Cardiac septum (tissue), 1 donor: ENCODE results near the gene TFAP2C. TPM values are rescaled to one million over a fixed set of nuclear protein-coding genes. Genes with fewer than 3 reads are reported as not detected.
"Not testable (repeated sequence)": the region's sequence is repeated elsewhere in the genome, so short reads cannot be mapped to it uniquely, and the experiment has no call there.

Experiments used
- DNase-seq: peaks from one replicate; pipeline ENCODE4 v3.0.0-alpha.2; 2020; ENCODE audit warnings: low spot score
- intact Hi-C: fragments of 100-400 bp; cut with DNase I; formaldehyde crosslinking; loops from one replicate; pipeline ENCODE4 v1.14.0; 2022
- total RNA-seq: library from RNA; stranded (reverse); fragmentation: NEBNext Ultra II Directional; extraction: Animal tissue kit (Norgen Biotek cat#: 25700); gene quantifications from one replicate; pipeline ENCODE4 v1.2.1, GENCODE V29; 2021
- donor health status: DM: no; HTN: no; CAD: no.

The TFAP2C gene
- total RNA-seq, 1 donor from 2014 or later = 0.22 TPM

DNA sequence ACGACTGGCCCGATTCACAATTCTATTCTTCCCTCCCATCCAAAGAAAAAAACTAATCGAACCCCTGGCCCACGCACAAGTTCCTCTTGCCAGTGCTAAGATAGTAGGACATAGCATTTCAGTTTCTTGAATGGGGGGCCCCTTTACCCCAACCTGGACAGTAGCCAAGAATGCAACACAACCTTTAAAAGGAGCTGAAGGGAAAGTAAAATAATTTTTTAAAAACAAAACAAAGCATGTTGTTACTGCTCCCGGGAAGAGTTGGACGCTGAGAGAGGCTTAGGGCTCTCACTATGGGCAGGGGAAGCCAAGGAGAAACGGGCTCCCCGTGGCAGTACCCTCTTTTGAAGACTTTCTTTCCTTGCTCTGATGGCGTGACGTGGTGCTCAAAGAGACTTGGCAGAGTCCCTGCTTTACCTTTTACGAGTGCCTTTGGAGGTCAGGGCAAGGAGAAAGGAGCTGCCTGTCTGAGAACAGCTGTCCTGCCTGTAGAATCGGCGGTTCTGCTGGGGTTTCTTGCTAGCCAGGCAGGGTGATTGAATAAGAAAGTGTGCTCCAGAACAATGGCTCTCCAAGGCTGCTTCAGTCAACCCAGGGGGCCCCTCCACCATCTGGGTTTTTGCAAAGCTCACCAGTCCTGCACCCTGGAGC lies 5.8 kb downstream of the TFAP2C start:
- intact Hi-C loops = no loop called here
- DNase-seq = no peak

DNA sequence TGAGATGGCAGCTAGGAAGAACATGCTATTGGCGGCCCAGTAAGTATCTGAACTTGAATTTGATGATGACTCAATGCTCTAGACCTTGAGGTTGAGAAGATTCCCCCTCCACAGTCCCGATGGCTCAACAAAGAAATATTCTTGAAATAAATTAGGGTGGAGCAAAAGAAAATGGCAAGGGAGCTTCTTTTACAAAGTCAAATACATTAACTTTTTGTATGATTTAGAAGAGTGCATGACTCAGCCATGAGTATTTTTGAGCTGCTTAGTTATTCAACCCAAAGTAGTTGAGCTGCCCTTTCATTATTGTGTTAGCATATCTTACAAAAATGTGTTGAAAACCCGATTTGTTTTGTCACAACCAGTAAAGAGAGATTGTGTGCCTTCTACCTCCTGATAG lies 7.6 kb downstream of the TFAP2C start:
- no peak for DNase-seq
- intact Hi-C loops = no loop called here

DNA sequence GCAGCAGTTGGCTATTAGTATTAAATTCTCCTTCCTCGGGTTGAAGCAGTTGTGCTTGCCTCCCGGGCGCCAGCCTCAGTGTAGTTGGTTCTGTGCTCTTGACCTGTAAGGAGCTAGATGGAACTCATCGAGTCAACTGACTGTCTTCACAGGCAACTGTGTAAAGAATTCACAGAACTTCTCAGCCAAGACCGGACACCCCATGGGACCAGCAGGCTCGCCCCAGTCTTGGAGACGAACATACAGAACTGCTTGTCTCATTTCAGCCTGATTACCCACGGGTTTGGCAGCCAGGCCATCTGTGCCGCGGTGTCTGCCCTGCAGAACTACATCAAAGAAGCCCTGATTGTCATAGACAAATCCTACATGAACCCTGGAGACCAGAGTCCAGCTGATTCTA lies 8.5 kb downstream of the TFAP2C start:
- intact Hi-C loops = no loop called here
- DNase-seq = no peak

DNA sequence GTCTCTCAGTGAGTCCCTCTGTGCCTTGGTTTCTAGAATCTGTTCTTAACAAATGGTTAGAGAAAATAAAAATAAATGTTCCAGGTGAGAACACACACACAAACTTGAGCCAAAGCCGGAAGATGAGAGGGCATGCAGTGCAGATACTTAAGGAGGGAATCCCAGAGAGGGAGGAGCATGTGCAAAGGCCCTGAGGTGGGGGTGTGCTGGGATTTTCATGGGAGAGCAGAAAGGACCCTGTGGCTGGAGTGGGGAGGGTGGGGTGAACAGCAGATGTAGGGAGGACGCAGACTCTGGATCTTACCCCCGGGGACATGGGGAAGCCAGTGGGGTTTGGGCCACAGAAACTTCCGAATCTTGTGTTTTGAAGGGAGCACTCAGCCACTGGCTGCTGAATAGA lies 17.5 kb downstream of the TFAP2C start:
- DNase-seq = no peak
- intact Hi-C loops = no loop called here

DNA sequence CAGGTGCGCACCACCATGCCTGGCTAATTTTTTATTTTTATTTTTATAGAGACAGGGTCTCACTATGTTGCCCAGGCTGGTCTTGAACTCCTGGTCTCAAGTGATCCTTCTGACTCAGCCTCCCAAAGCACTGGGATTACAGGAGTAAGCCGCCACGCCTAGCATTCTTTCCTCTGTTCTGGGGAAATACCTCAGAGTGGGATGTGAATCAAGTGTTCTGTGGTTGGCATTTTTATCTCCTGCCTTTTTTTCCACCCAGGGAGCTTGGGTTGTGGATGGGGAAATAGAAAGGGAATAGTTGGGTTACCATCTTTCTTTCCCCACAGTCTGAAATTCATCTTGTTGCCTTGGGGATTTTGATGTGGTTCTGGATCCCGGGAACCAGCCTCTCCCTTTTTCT lies 24.1 kb downstream of the TFAP2C start:
- intact Hi-C loops = no loop called here
- DNase-seq = no peak

DNA sequence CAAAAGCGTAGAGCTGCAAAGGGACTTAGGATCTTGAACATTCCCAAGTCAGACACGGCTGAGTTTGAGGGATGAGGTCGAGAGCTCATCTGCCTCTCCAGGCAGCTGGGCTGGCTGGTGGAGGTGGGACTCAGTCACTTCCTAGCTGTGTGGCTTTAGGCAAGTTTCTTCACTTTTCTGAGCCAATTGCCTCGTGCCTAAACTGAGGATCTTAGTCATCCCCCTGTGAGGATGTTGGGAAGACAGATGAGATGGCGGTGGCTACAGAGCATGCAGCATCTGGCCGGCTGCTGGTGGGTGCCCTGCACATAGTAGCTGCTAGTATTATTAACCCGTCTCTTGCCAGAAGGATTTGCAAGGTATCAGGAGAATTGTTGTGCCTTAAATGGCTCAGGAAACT lies 27.5 kb downstream of the TFAP2C start:
- intact Hi-C loops = no loop called here
- DNase-seq = no peak

DNA sequence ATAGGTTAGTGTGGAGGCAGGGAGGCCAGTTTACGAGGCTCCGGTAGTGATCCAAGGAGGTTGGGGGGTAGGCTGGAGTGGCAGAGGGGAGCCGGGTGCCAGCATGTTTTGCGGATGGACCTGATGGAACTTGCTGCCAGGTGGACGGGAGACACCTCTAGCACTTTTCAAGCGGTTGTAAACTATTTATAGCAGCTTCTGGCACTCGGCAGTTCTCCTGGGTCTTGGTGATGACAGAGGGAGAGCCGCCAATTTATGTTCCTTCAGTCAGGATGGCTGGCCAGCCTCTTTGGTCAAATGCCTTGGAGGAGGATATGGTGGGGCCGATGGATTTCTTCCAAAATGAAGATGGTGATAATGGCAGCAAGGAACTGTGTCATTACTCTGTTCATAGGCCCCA lies 28.8 kb downstream of the TFAP2C start:
- no peak for DNase-seq
- intact Hi-C loops = no loop called here

DNA sequence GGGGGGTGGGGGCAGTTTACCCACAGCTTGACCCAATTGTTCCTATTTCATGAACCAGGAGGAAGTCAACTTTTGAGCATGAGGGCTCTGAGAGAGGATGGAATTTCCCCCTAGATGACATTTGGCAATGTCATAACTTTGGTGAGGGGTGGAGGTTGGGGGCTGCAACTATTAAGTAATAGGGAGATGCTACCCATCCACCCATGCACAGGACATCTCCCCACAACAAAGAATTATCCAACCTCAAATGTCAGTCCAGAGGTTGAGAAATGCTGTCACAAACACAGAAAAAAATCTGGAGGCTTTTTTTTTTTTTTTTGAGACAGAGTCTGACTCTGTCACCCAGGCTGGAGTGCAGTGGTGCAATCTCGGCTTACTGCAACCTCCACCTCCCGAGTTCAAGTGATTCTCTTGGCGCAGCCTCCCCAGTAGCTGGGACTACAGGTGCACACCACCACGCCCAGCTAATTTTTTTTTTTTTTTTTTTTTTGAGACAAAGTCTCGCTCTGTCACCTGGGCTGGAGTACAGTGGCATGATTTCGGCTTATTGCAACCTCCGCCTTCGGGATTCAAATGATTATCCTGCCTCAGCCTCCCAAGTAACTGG lies 29.3 kb downstream of the TFAP2C start:
- DNase-seq, intact Hi-C loops: not testable (repeated sequence)

DNA sequence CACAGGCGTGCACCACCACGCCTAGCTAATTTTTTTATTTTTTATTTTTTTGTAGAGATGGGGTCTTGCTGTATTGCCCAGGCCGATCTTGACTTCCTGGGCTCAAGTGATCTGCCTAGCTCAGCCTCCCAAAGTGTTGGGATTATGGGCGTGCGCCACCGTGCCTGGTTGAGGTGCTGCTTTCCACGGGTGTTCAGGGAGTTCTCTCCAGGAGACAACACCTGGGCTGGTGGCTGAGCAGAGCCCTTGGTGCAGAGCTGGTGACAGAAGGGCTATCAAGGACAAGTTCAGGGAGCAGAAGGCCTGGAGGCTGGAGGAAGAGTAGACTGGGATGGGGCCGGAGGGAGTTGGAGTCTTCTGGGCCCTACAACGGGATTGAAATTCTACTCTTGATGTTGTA lies 34.6 kb downstream of the TFAP2C start:
- intact Hi-C loops = no loop called here
- no peak for DNase-seq

DNA sequence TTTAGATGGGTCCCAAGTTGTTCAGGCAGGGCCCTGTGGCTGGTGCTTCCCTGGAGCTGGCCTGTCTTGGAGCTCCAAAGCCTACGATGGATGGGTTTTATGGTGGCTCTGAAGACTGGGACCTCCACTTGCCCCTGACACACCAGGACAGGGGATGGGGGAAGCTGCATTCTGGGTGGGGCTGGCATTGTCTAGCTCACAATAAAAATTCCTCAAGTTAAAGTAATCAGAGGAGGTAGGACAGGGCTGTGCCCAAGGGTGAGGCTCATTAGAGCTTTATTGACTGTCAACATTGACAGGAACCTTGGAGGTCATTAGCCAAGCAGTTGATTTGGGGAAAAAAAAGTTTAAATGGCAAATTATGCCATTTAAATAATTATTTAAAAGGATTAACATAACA lies 35.7 kb downstream of the TFAP2C start:
- intact Hi-C loops = no loop called here
- DNase-seq = no peak

DNA sequence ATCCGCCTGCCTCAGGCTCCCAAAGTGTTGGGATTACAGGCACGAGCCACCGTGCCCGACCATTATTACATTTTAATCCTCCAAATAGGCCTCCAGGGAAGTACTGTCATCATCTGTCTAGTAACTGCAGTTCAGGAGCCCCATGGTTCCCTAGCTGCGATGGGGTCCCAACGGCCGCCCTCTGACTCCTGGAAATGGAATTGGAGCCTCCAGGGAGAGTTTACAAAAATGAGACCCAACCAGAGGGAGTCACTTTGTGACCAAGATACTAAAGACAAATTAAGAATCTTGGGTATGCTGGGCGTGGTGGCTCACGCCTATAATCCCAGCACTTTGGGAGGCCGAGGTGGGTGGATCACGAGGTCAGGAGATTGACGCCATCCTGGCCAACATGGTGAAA lies 36.7 kb downstream of the TFAP2C start:
- intact Hi-C loops = no loop called here
- no peak for DNase-seq

DNA sequence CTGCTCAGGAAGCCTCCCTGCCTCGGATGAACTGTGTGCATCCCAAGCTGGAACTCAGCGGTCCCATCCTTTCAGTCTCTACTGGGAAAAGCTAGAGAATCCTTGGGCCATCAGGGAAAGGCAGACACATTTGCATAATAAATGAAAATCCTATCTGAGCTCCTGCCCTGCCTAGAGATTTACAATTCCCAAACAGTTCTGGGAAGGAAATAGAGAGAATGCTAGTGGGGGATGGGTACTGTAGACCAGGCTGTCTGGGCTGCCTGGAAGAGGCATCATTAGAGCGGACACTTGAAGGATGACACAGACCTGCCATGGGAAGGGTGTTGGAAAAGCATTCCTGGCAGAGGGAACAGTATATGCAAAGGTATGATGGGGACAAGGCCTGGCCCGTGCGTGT lies 44.3 kb downstream of the TFAP2C start:
- DNase-seq = no peak
- intact Hi-C loops = no loop called here

DNA sequence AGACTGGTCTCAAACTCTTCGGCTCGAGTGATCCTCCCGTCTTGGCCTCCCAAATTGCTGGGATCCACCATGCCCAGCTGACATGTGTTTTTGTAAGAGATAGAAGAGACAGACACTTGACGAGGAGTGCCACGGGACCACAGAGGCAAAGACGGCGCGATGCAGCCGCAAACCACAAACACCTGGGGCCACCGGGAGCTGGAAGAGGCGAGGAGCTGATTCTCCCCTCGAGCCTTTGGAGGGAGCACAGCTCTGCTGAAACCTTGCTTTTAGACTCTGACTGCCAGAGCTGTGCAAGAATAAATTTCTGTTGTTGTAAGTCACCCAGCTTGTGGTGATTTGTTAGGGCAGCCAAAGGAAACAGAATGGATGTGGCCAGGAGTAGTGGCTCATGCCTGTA lies 46.9 kb downstream of the TFAP2C start:
- intact Hi-C loops = no loop called here
- no peak for DNase-seq

DNA sequence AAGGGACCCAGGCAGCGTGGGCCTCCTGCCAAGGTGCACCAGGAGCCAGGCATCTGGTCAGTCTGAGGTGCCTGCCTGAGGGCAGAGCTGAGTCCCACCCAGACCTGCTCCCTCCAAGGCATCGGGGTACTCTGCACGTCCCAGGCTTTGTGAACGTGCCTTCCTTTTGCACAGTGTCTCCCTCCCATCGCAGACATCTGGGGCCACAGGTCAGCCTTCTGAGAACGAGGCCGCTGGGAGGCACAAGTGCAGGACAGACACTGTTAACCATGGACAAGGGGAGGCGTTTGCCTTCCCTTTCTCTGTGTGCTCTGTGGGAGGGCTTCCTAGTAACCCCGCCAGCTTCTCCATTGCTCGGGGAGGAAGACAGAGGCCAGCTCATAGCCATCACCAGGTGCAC lies 47.6 kb downstream of the TFAP2C start:
- intact Hi-C loops = no loop called here
- DNase-seq = no peak

DNA sequence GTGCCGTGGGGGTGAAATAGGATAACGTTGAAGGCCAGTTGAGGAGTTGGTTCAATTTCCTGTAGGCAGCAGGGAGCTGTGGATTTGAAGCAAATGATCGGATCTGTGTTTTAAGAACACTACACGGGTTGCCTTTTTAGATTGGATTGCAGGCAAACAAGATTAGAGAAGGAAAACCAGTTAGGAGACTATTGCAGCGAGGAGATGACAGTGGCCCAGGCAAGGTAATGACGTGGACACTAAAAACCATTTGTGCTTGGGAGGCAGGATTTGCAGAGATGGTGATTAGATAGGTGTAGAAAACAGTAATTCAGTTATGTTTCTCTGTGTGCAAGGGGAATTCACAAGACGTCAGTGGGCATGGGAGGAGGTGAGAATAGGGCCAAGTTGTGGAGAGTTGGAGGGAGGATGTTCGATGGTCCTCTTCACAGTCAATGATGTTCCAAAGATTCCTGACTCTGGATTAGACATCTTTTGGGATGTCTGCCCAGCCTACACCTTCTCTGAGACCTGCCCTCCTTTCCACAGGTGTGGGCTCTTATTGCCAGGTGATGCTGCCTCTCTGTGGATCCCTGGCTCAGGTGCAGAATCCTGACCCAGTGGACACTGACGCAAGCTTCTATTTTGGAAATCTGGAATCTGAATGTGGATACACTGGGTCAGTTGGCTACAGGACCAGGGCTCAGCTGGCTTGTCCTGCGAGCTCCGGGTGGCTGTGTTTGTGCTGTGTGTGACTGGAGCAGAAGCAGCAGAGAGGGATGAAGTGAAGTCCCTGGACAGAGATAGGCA lies 54.2 kb downstream of the TFAP2C start:
- intact Hi-C loops = no loop called here
- no peak for DNase-seq

DNA sequence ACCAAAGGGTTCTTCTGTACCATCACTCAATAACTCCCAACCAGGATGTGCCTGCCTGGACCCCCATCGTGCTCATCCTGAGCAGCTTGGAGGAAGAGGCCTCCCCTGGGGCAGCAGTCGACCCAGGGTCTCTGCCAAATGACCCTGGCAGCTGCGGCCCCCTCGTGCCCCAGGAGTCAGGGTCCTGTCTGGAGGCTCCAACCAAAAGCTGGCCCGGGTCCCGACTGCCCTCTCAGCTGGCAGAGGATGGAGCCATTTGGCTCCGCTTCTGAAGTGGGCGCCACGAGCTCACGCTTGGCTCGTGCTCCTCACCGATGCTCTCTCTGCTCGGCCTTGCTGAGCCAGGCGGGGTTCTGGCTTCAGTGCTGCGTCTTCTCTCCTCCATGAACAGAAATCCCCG lies 56.8 kb downstream of the TFAP2C start:
- intact Hi-C loops = no loop called here
- DNase-seq = no peak

DNA sequence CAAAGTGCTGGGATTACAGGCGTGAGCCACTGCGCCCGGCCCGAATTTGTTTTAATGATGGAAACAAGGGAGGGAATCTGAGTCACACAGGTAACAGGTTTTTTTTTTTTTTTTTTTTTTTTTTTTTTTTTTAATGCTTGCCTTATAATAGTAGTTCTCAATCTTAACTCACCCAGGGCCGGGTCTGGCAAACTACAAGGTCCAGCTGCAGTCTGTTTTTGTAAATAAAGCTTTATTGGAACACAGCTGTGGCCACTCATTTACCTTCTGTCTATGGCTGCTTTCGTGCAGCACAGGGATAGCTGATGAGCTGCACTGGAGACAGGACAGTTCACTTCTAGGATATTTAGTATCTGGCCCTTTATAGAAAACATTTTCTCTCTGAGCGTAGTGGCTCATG lies 58.0 kb downstream of the TFAP2C start:
- no peak for DNase-seq
- intact Hi-C loops = no loop called here

DNA sequence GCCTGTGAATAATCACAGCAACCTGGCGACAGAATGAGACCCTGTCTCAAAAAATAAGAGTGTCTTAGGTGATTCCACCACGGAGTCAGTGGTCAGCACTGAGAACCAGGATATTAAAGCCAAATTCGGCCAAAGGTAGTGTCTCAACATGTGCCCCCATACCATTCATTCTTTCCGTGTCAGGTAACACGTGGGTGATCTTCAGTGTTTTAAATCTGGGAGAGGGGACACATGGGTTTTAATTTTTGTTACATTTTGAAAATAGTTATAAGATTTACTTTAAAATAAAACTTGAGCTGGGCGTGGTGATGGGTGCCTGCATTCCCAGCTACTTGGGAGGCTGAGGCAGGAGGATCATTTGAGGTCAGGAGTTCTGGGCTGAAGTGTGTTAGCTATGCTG lies 59.0 kb downstream of the TFAP2C start:
- intact Hi-C loops = no loop called here
- no peak for DNase-seq
